Jurkat, Clone E6-1 (cell line): ENCODE data around the gene NKAIN2.

Experiments used
- DNase-seq: peaks from one replicate; pipeline ENCODE4 v3.0.0-alpha.2; 2011; ENCODE audit warnings: low read depth, low spot score
- H3K4me3 ChIP-seq: 2 replicates; pipeline ENCODE4 v1.5.1; 2011; ENCODE audit warnings: mild to moderate bottlenecking, low read length, control low read depth, moderate library complexity

NKAIN2 gene

GRCh38 chr6:124777863-124778262, 974.2 kb downstream of the NKAIN2 start:
- DNase-seq = no peak
- H3K4me3 ChIP-seq = no peak overlapping the region

GRCh38 chr6:124780623-124781022, 977.0 kb downstream of the NKAIN2 start:
- H3K4me3 ChIP-seq = no peak overlapping the region
- no peak for DNase-seq

GRCh38 chr6:124783344-124783743, 979.7 kb downstream of the NKAIN2 start:
- no peak for DNase-seq
- no peak overlapping the region for H3K4me3 ChIP-seq

GRCh38 chr6:124791156-124791555, 987.5 kb downstream of the NKAIN2 start:
- H3K4me3 ChIP-seq = no peak overlapping the region
- no peak for DNase-seq

- no peak overlapping the region for H3K4me3 ChIP-seq
- DNase-seq = no peak
Observed at GRCh38 chr6:124792386-124792785, 988.7 kb downstream of the NKAIN2 start.

- H3K4me3 ChIP-seq = no peak overlapping the region
- no peak for DNase-seq
Observed at GRCh38 chr6:124793398-124793797, 989.7 kb downstream of the NKAIN2 start.

GRCh38 chr6:124795643-124796463, 992.2 kb downstream of the NKAIN2 start:
- H3K4me3 ChIP-seq = no peak overlapping the region
- DNase-seq = no peak

- H3K4me3 ChIP-seq = no peak overlapping the region
- no peak for DNase-seq
Observed at GRCh38 chr6:124796464-124796970, 992.9 kb downstream of the NKAIN2 start.

- no peak overlapping the region for H3K4me3 ChIP-seq
- no peak for DNase-seq
Observed at GRCh38 chr6:124797224-124797623, 993.6 kb downstream of the NKAIN2 start.

- no peak for DNase-seq
- no peak overlapping the region for H3K4me3 ChIP-seq
Observed at GRCh38 chr6:124798942-124799496, 995.4 kb downstream of the NKAIN2 start.

- DNase-seq = no peak
- H3K4me3 ChIP-seq = no peak overlapping the region
Observed at GRCh38 chr6:124799638-124800037, 996.0 kb downstream of the NKAIN2 start.

GRCh38 chr6:124800222-124800621, 996.6 kb downstream of the NKAIN2 start:
- no peak for DNase-seq
- H3K4me3 ChIP-seq = no peak overlapping the region

GRCh38 chr6:124812067-124812466, 1008.4 kb downstream of the NKAIN2 start:
- no peak overlapping the region for H3K4me3 ChIP-seq
- DNase-seq = no peak

GRCh38 chr6:124819346-124819745, 1015.7 kb downstream of the NKAIN2 start:
- DNase-seq = no peak
- no peak overlapping the region for H3K4me3 ChIP-seq

GRCh38 chr6:124822204-124822613, 1018.5 kb downstream of the NKAIN2 start:
- H3K4me3 ChIP-seq = no peak overlapping the region
- no peak for DNase-seq

GRCh38 chr6:124822721-124823120, 1019.1 kb downstream of the NKAIN2 start:
- no peak overlapping the region for H3K4me3 ChIP-seq
- DNase-seq = no peak

GRCh38 chr6:124823240-124824111, 1019.8 kb downstream of the NKAIN2 start:
- no peak for DNase-seq

GRCh38 chr6:124825564-124825963, 1021.9 kb downstream of the NKAIN2 start:
- no peak overlapping the region for H3K4me3 ChIP-seq
- no peak for DNase-seq

More at GRCh38 chr6:124823240-124824111, 1019.8 kb downstream of the NKAIN2 start:
- H3K4me3 ChIP-seq = no peak overlapping the region

- no peak overlapping the region for H3K4me3 ChIP-seq
- DNase-seq = no peak
Observed at GRCh38 chr6:124829822-124830221, 1026.2 kb downstream of the NKAIN2 start.

GRCh38 chr6:124830506-124830905, 1026.8 kb downstream of the NKAIN2 start:
- H3K4me3 ChIP-seq = no peak overlapping the region
- DNase-seq = no peak
